Retinal pigment epithelial cell (primary cell): Measurements from ENCODE around the gene CLSTN1.
"Not testable (repeated sequence)": the region's sequence is repeated elsewhere in the genome, so short reads cannot be mapped to it uniquely, and the experiment has no call there.

Source experiments
- DNase-seq: peaks from one replicate; pipeline ENCODE4 v3.0.0-alpha.2; 2010; ENCODE audit warnings: low read depth
- H3K4me3 ChIP-seq: 2 replicates; pipeline ENCODE4 v1.5.1; 2011; ENCODE audit warnings: mild to moderate bottlenecking, low read length, control low read depth, moderate library complexity
- TF ChIP-seq, protein P1 (sequence below): conservative IDR thresholded peaks from 2 replicates; pipeline ENCODE4 v1.5.1; 2011; ENCODE audit warnings: low read depth, low read length, control low read depth, inconsistent platforms

Gene CLSTN1

DNA sequence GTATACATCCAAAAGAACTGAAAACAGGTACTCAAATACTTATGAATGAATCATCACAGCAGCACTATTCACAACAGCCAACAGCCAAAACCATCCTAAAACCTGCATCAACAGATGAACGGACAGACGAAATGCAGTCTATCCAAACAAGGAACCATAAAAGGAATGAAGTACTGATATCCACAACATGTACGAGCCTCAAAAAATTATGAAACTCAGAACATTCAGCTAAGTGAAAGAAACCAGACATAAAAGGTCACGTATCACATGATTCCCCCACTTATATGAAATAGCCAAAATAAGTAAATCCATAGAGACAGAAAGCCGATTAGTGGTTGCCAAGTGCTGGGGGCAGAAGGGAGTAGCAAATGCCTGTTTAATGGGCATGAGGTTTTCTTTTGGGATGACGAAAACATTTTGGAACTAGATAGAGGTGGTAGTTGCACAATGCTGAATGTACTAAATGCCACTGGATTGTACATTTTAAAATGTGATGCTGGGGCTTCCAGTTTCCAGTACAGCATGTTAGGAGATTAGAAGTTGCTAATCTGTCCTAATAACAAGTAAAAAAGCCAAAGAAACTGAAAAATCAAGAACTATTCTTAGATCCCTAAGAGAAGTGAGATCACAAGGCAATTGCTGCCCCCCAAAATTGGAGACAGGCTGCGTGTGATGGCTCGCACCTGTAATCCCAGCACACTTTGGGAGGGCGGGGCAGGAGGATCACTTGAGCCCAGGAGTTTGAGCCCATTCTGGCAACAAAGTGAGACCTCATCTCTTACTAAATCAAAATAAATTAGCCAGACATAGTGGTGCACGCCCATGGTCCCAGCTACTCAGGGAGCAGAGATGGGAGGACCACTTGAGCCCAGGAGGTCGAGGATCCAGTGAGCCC is 25.3 kb downstream of the CLSTN1 start:
- H3K4me3 ChIP-seq, result peak overlapping the region; percentile 21
- TF ChIP-seq, protein P1, sequence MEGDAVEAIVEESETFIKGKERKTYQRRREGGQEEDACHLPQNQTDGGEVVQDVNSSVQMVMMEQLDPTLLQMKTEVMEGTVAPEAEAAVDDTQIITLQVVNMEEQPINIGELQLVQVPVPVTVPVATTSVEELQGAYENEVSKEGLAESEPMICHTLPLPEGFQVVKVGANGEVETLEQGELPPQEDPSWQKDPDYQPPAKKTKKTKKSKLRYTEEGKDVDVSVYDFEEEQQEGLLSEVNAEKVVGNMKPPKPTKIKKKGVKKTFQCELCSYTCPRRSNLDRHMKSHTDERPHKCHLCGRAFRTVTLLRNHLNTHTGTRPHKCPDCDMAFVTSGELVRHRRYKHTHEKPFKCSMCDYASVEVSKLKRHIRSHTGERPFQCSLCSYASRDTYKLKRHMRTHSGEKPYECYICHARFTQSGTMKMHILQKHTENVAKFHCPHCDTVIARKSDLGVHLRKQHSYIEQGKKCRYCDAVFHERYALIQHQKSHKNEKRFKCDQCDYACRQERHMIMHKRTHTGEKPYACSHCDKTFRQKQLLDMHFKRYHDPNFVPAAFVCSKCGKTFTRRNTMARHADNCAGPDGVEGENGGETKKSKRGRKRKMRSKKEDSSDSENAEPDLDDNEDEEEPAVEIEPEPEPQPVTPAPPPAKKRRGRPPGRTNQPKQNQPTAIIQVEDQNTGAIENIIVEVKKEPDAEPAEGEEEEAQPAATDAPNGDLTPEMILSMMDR, result no peak
- peak; percentile 98 for DNase-seq

DNA sequence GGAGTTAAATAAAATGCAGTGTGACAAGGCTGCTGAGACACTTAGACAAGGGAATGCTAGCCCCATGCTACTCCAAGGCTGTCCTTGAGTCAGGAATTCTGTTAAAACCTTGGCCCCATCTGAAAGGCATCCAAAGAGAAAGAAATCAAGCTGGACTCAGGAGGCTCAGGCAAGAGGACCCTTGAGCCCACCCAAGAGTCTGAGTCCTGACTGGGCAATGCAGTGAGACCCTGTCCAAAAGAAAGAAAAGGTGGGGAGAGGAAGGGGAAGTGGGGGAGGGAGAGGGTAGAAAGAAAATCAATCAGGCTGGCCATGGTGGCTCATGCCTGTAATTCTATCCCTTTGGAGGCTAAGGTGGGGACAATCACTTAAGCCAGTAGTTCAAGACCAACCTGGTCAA is 26.7 kb downstream of the CLSTN1 start:
- TF ChIP-seq, protein P1, result no peak
- DNase-seq, result no peak
- no peak overlapping the region for H3K4me3 ChIP-seq

DNA sequence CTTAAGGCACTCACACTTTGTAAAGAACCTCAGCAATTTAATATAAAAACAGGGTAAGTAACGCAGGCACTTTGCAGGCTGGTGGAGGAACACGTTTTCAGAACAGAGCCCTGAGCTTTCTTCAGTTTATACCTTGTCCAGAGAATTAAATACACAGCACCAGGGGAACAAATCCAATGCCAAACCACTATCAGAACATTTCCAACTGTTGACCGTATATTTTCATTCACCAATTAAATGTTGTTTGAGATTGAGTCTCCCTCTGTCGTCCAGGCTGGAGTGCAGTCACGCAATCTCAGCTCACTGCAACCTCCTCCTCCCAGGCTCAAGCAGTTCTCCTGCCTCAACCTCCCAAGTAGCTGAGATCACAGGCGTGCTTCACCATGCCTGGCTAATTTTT is 29.7 kb downstream of the CLSTN1 start:
- TF ChIP-seq, protein P1, result no peak
- no peak overlapping the region for H3K4me3 ChIP-seq
- no peak for DNase-seq

DNA sequence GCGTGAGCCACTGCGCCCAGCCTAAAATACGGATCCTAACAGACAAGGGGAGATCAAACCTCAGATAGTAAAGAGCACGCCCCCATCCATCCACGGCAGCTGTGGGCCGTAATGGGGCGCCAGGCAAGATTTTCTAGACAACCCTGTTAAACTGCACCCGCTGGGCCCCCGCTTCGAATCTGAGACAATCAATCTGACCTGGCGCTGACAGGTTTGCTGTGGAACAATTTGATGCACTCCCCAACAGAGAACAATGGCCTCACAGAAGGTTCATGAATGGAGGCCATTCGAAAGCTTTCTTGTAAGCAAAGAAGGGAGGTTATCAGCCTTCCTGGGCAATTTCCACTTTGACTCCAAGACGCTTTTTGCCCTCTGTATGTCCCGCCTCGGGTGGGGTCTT is 30.5 kb downstream of the CLSTN1 start:
- DNase-seq, result no peak
- TF ChIP-seq, protein P1, result no peak
- no peak overlapping the region for H3K4me3 ChIP-seq

DNA sequence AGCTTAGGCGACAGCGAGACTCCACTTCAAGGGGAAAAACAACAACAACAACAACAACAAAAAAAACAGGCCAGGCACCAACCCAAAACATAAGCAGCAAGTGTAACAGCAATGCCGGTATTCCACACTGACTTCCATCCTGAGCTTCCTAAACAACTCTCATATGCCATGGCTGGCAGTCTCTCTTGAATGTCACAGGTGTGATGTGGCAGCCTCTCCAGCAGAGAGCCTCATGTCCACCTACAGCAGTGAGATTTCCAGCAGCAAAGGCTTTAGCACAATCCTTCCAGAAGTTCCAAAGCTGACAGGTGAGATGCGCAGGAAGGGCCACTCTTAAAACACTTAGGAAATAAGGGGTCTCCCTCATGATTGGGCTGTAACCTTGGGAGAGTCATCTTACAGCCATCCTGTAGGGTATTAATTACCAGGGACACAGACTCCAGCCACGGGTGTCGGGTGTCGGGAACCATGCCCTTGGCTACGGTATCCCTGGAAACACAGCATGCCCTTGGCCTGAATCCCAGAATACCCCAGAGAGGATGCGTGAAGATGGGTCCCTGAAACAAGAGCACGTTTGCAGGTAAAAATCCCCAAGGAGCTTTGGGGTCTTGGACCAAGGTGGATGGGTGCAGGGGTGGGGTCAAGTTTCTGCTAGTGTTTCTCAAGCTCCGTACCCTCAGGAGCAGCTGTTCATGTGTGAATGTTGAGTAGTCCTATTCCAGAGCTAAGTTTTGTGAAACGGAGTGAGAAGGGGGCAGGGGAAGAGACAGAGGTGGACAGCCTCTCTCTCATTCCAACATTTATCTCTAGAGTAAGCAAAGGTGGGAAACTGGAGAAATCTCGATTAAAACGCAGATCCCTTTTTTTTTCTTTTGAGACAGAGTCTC is 31.4 kb downstream of the CLSTN1 start:
- DNase-seq, result no peak
- TF ChIP-seq, protein P1, result no peak
- H3K4me3 ChIP-seq, result no peak overlapping the region

DNA sequence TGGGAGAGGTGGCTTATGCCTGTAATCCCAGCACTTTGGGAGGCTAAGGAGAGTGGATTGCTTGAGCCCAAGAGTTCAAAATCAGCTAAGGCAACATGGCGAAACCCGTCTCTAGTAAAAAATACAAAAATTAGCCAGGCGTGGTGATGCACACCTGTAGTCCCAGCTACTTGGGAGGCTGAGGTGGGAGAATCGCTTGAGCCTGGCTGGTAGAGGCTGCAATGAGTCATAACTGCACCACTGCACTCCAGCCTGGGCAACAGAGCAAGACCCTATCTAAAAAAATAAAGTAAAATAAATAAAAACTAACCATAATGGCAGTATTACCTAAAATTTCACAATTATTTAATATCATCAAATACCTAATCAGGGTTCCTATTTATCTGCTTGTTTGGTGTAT is 34.1 kb downstream of the CLSTN1 start:
- H3K4me3 ChIP-seq, DNase-seq: not testable (repeated sequence)

DNA sequence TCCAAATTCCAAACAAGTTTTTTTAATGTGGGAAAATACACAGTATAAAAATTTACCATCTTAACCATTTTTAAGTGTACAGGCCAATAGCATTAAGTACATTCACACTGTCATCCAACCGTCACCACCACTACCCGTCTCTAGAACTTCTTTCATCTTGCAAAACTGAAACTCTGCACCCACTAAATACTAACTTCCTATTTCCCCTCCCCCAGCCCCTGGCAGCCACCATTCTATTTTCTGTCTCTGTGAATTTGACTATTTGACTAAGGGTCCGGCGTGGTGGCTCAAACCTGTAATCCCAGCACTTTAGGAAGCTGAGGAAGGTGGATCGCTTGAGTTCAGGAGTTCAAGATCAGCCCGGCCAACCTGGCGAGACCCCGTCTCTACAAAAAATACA is 36.1 kb downstream of the CLSTN1 start:
- TF ChIP-seq, protein P1, result no peak
- H3K4me3 ChIP-seq, result no peak overlapping the region
- DNase-seq, result no peak
